HepG2 (cell line): ENCODE results near the gene HOPX.
"Not testable (repeated sequence)": the region's sequence is repeated elsewhere in the genome, so short reads cannot be mapped to it uniquely, and the experiment has no call there.

ENCODE experiments used
- POLR2A ChIP-seq, 2 experiments: IDR thresholded peaks; 2 replicates each; pipeline ENCODE4 v1.6.1; 2011; ENCODE audit warnings: low read depth in 2 of 2, low read length in 2 of 2, mild to moderate bottlenecking in 1 of 2, moderate library complexity in 1 of 2; ENCODE audit not compliant: insufficient read depth in 1 of 2
- POLR2AphosphoS2 ChIP-seq: IDR thresholded peaks from 2 replicates; pipeline ENCODE4 v1.6.1; 2011; ENCODE audit warnings: low read depth, low read length, improper control_type of control experiment
- POLR2AphosphoS5 ChIP-seq: IDR thresholded peaks from 2 replicates; pipeline ENCODE4 v1.6.1; 2012; ENCODE audit warnings: low read depth, low read length
- PRPF4 ChIP-seq: fragments of 200-400 bp; formaldehyde crosslinking; IDR thresholded peaks from 2 replicates; pipeline ENCODE4 v1.6.1; 2016; ENCODE audit warnings: low read length, low read depth; ENCODE audit not compliant: poor library complexity, severe bottlenecking
- SP1 ChIP-seq, 2 experiments: fragments of 450-650 bp in 1 of 2; sonication (generic) in 1 of 2; formaldehyde crosslinking in 1 of 2; IDR thresholded peaks; 2 replicates each; pipeline versions ENCODE4 v1.4.0 to v1.6.1; 2016 to 2020; ENCODE audit warnings: missing genetic modification reagents in 1 of 2
- ZNF224 ChIP-seq: sonication (generic); formaldehyde crosslinking; IDR thresholded peaks from 2 replicates; pipeline ENCODE4 v1.5.0; 2020; ENCODE audit warnings: mild to moderate bottlenecking, missing genetic modification reagents
- ZNF282 ChIP-seq: fragments of 450-650 bp; IDR thresholded peaks from 2 replicates; pipeline ENCODE4 v1.6.1; 2018; ENCODE audit not compliant: partially characterized antibody
- ZNF780A ChIP-seq: sonication (generic); formaldehyde crosslinking; IDR thresholded peaks from 2 replicates; pipeline ENCODE4 v1.8.0; 2022; ENCODE audit warnings: mild to moderate bottlenecking, missing genetic modification reagents, moderate library complexity
- TF ChIP-seq, protein P1 (sequence below): sonication (generic); formaldehyde crosslinking; IDR thresholded peaks from 2 replicates; pipeline ENCODE4 v1.5.0; 2020; ENCODE audit warnings: mild to moderate bottlenecking, missing genetic modification reagents, moderate library complexity
- TF ChIP-seq, protein P2 (sequence below), 2 experiments: fragments of 450-650 bp in 1 of 2; sonication (generic) in 1 of 2; formaldehyde crosslinking; IDR thresholded peaks; 2 replicates each; pipeline versions ENCODE4 v1.5.0 to v1.8.0; 2020 to 2022; ENCODE audit warnings: mild to moderate bottlenecking in 1 of 2, missing genetic modification reagents in 1 of 2
- TF ChIP-seq, protein P3 (sequence below), 2 experiments: IDR thresholded peaks; 2 replicates each; pipeline ENCODE4 v1.6.1; 2011 to 2012; ENCODE audit warnings: low read length in 2 of 2, borderline replicate concordance in 1 of 2, low read depth in 1 of 2, mild to moderate bottlenecking in 1 of 2, moderate library complexity in 1 of 2

DNA sequence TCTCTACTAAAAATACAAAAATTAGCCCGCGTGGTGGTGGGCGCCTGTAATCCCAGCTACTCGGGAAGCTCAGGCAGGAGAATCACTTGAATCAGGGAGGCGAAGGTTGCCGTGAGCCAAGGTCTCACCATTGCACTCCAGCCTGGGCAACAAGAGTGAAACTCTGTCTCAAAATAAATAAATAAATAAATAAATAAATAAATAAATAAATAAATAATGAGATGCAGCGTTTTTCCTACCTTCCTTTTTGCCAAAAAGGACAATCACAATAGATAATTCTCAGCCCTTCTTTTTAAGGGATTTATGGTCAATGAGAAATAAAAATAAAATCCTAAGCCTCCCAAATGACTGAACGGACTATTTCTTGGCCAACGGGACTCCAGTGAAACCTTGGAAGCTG lies 46.1 kb downstream of the HOPX start:
- TF ChIP-seq POLR2AphosphoS5; POLR2A (IDR thresholded peaks at IDR 0.05; ENCODE audit: insufficient read depth in 1 of 2, low read depth in 2 of 2, low read length in 2 of 2); SP1 (IDR thresholded peaks at IDR 0.05); SP1 (CRISPR knock-in tag; IDR thresholded peaks at IDR 0.05); ZNF780A; ZNF282; ZNF224 (CRISPR knock-in tag); POLR2AphosphoS2; PRPF4: not testable (repeated sequence)
- TF ChIP-seq, protein P1, sequence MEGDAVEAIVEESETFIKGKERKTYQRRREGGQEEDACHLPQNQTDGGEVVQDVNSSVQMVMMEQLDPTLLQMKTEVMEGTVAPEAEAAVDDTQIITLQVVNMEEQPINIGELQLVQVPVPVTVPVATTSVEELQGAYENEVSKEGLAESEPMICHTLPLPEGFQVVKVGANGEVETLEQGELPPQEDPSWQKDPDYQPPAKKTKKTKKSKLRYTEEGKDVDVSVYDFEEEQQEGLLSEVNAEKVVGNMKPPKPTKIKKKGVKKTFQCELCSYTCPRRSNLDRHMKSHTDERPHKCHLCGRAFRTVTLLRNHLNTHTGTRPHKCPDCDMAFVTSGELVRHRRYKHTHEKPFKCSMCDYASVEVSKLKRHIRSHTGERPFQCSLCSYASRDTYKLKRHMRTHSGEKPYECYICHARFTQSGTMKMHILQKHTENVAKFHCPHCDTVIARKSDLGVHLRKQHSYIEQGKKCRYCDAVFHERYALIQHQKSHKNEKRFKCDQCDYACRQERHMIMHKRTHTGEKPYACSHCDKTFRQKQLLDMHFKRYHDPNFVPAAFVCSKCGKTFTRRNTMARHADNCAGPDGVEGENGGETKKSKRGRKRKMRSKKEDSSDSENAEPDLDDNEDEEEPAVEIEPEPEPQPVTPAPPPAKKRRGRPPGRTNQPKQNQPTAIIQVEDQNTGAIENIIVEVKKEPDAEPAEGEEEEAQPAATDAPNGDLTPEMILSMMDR (CRISPR knock-in tag), result not testable (repeated sequence)
- TF ChIP-seq, protein P2, sequence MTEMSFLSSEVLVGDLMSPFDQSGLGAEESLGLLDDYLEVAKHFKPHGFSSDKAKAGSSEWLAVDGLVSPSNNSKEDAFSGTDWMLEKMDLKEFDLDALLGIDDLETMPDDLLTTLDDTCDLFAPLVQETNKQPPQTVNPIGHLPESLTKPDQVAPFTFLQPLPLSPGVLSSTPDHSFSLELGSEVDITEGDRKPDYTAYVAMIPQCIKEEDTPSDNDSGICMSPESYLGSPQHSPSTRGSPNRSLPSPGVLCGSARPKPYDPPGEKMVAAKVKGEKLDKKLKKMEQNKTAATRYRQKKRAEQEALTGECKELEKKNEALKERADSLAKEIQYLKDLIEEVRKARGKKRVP (CRISPR knock-in tag; IDR thresholded peaks at IDR 0.05), result not testable (repeated sequence)
- TF ChIP-seq, protein P3, sequence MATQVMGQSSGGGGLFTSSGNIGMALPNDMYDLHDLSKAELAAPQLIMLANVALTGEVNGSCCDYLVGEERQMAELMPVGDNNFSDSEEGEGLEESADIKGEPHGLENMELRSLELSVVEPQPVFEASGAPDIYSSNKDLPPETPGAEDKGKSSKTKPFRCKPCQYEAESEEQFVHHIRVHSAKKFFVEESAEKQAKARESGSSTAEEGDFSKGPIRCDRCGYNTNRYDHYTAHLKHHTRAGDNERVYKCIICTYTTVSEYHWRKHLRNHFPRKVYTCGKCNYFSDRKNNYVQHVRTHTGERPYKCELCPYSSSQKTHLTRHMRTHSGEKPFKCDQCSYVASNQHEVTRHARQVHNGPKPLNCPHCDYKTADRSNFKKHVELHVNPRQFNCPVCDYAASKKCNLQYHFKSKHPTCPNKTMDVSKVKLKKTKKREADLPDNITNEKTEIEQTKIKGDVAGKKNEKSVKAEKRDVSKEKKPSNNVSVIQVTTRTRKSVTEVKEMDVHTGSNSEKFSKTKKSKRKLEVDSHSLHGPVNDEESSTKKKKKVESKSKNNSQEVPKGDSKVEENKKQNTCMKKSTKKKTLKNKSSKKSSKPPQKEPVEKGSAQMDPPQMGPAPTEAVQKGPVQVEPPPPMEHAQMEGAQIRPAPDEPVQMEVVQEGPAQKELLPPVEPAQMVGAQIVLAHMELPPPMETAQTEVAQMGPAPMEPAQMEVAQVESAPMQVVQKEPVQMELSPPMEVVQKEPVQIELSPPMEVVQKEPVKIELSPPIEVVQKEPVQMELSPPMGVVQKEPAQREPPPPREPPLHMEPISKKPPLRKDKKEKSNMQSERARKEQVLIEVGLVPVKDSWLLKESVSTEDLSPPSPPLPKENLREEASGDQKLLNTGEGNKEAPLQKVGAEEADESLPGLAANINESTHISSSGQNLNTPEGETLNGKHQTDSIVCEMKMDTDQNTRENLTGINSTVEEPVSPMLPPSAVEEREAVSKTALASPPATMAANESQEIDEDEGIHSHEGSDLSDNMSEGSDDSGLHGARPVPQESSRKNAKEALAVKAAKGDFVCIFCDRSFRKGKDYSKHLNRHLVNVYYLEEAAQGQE (IDR thresholded peaks at IDR 0.05; ENCODE audit: borderline replicate concordance in 1 of 2, low read depth in 1 of 2, low read length in 2 of 2), result not testable (repeated sequence)
